Subcutaneous adipose tissue (tissue), 4 donors: ENCODE data around the gene SCN8A. TPM values are rescaled to one million over a fixed set of nuclear protein-coding genes. Genes with fewer than 3 reads are reported as not detected.

Source experiments
- total RNA-seq, 4 donors: library from RNA; depleted of rRNA; stranded (reverse); fragments of >200 nt; gene quantifications; one replicate each; pipeline ENCODE4 v1.1.0, GENCODE V29; 2016
- TF ChIP-seq, protein P1 (sequence below): fragments of 450-650 bp; IDR thresholded peaks from one replicate; pipeline ENCODE4 v1.5.1; 2016; ENCODE audit warnings: low read depth, mild to moderate bottlenecking, control low read depth, antibody characterized with exemption, moderate library complexity

Gene SCN8A
- 1 to 10 TPM in 1 of 4 donors, under 1 TPM in 3; 0.19 to 1.2 (median 0.68) TPM for total RNA-seq

DNA sequence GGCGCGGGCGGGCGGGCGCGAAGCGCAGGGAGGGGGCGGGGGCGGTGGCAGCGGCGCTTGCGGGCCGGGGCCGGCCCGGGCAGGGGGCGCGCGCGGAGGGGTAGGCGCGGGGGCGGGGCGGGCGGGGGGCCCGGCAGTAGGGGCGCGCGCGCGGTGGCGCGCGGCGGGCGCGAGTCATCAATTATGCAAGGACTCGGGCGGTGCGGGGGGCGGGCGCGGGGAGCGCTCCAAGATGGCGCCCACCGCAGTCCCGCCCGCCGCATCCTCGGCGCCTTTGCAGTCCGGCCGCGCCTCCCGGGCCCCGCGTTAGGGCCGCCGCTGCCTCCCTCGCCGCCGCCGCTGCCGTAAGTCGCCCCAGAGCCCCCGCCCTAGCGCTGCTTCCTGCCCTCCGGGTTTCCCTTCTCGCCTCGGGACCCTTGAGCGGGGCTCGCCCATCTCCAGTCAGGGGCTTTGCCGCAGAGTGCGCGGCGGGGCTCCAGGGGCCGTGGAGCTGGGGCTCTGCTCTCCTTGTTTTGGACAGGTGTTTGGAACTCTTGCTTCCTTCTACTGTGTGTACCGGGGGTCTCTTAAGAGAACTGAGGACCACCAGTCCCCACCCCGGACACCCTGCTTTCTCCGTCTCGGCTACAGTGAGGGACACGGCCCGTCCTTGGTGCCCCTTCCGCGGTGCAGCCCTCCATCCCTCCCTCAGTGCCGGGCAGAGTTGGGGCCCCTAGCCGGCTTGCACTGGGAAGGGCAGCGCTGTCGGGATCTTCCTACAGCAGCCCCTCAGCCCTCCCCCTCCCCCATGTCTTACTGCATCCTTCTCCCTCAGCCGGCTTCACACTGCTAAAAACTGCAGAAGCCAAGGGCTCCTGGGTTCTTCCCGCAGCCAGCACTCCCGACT, at the start of gene SCN8A:
SCN8A (plus strand) TSS at position 218 of the 886 bp plus-strand sequence. CDS start 71,585 bp downstream, outside the sequence.
- TF ChIP-seq, protein P1, sequence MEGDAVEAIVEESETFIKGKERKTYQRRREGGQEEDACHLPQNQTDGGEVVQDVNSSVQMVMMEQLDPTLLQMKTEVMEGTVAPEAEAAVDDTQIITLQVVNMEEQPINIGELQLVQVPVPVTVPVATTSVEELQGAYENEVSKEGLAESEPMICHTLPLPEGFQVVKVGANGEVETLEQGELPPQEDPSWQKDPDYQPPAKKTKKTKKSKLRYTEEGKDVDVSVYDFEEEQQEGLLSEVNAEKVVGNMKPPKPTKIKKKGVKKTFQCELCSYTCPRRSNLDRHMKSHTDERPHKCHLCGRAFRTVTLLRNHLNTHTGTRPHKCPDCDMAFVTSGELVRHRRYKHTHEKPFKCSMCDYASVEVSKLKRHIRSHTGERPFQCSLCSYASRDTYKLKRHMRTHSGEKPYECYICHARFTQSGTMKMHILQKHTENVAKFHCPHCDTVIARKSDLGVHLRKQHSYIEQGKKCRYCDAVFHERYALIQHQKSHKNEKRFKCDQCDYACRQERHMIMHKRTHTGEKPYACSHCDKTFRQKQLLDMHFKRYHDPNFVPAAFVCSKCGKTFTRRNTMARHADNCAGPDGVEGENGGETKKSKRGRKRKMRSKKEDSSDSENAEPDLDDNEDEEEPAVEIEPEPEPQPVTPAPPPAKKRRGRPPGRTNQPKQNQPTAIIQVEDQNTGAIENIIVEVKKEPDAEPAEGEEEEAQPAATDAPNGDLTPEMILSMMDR = no peak

DNA sequence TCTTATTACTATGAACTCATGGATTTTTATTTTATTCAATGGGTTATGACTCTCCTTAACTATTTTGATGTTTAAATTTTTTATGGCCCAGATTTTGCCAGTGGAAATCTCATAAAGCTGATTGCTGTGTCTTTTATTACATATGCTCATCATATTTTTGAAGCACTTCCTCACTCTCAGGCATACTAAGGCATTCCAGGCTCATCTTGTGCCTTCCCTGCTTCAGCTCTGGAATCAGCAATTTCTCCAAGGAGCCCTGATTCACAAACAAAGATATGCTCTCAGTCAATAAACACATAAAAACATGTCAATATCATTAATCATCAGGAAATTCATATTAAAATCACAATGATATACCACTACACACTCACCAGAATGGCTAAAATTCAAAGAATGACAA, 44.9 kb upstream of the SCN8A start:
- TF ChIP-seq, protein P1 = no peak

DNA sequence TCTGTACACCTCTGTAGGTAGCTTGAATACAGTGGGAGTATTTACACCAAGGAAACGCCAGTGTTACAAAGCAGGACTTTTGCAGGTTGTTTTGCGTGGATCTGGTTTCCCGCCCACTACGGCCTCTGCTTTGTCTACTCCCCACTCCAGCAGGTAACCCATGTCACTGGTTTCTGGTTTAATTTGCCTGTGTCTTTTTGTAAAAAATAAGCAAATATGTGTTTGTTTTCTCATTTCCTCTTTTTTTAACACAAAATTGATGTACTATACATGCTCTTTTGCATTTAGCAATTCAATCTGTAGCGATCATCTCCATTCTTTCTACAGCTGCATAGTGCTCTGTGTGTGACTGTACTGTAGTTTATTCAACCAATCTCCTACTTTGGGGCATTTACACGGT, 43.4 kb upstream of the SCN8A start:
- TF ChIP-seq, protein P1 = no peak

DNA sequence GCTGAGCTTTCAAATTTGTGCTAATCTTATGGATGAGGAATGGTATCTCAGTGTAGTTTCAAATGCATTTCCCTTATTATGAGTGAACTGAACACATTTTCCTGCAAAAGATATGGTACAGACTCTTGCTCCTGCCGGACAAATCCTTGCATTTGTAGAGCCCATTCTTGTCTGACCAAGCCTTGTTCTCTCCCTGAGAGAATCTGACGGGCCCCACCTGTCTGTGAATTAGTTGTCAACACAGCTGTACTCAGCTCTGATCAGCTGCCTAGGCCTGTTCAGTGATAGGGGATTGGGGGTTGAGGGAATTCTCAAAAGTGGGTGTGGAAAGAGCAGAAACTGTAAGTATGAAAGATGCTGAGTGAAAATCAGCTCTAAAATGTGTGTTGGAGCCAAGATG, 42.8 kb upstream of the SCN8A start:
- TF ChIP-seq, protein P1 = no peak

DNA sequence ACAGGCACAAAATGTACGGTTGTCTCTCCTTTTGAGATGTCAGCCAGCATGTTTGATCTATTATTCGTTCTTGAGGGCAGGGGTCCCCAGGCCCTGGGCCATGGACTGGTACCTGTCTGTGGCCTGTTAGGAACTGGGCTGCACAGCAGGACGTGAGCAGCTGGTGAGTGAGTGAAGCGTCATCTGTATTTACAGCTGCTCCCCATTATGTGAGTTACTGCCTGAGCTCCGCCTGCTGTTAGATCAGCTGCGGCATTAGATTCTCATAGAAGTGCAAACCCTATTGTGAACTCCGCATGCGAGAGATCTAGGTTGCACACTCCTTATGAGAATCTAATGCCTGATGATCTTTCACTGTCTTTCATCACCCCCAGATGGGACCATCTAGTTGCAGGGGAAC, 41.4 kb upstream of the SCN8A start:
- TF ChIP-seq, protein P1 = no peak

DNA sequence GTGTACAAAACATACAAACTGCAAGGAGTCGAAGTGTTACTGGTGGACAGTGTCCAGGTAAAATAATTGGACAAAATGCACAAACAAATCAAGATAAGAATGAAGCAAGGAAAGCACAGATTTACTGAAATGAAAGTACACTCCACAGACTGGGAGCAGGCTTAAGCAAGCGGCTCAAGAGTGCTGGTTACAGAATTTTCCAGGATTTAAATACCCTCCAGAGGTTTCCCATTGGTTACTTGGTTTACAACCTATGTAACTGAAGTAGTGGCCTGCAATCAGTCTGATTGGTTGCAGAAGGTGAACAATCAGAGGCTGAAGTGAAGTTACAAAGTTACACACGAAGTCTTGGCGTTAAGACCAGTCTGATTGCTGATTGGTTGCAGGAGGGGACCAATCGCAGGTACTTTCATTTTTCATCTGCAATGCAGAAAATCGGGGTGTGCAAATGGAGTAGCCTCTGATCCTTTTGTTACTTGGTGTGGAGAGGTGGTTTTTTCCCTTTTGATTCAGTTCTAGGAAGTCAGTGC, 11.6 kb upstream of the SCN8A start:
- TF ChIP-seq, protein P1 = no peak

DNA sequence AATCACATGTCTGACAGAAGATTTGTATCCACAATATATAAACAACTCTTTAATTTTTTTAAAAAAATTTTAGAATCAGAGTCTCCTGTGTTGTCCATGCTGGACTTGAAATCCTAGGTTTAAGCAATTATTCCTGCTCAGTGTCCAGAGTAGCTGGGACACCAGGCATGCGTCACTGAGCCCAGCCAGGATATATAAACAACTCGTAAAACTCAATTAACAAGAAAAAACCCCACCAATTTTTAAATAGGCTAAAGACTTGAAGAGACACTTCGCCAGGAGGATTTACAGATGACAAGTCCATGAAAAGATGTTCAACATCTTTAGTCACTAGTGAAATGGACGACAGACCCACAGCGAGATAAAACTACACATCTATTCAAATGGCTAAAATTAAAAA, 2.0 kb upstream of the SCN8A start:
- TF ChIP-seq, protein P1 = no peak
